Transverse colon (tissue), 4 donors: ENCODE data around the gene TRIM69. TPM values are rescaled to one million over a fixed set of nuclear protein-coding genes. Genes with fewer than 3 reads are reported as not detected.
A peak's percentile ranks its signal among the peaks of the same experiment; 100 is the strongest.
"Not testable (repeated sequence)": the region's sequence is repeated elsewhere in the genome, so short reads cannot be mapped to it uniquely, and the experiment has no call there.

Source experiments
- DNase-seq: peaks from one replicate; pipeline ENCODE4 v3.0.0-alpha.2; 2019
- H3K27ac ChIP-seq, 4 donors: fragments of 200-600 bp; sonication (generic); 2 replicates each; pipeline ENCODE4 v1.5.1; 2016 to 2018; ENCODE audit warnings: inconsistent platforms in 4 of 4
- H3K27me3 ChIP-seq: fragments of 200-600 bp; sonication (generic); 2 replicates; pipeline ENCODE4 v1.5.1; 2017; ENCODE audit warnings: inconsistent platforms
- H3K36me3 ChIP-seq, 4 donors: fragments of 200-600 bp; sonication (generic); 2 replicates each; pipeline ENCODE4 v1.5.1; 2017 to 2019; ENCODE audit warnings: inconsistent platforms in 4 of 4
- H3K4me1 ChIP-seq, 4 donors: fragments of 200-600 bp; sonication (generic); 2 replicates each; pipeline ENCODE4 v1.5.1; 2017 to 2020; ENCODE audit warnings: inconsistent platforms in 4 of 4
- H3K4me3 ChIP-seq, 4 donors: fragments of 200-600 bp; sonication (generic); 1 replicate in 1 of 4; 2 replicates in 3 of 4; pipeline versions ENCODE4 v1.5.1 to v1.6.1; 2017 to 2019; ENCODE audit warnings: inconsistent platforms in 4 of 4
- H3K9me3 ChIP-seq, 2 donors: fragments of 200-600 bp; sonication (generic); 2 replicates each; pipeline ENCODE4 v1.5.1; 2017 to 2019; ENCODE audit warnings: inconsistent platforms in 2 of 2
- EP300 ChIP-seq: sonication (generic); formaldehyde crosslinking; IDR thresholded peaks from one replicate; pipeline ENCODE4 v1.6.1; 2017; ENCODE audit warnings: antibody characterized with exemption, low read depth
- POLR2A ChIP-seq: fragments of 450-650 bp; IDR thresholded peaks from one replicate; pipeline ENCODE4 v1.6.1; 2016; ENCODE audit warnings: antibody characterized with exemption, mild to moderate bottlenecking, moderate library complexity
- POLR2AphosphoS5 ChIP-seq, 3 donors: sonication (generic); formaldehyde crosslinking; IDR thresholded peaks; one replicate each; pipeline ENCODE4 v1.6.1; 2016; ENCODE audit warnings: antibody characterized with exemption in 3 of 3
- WGBS, 2 donors: methylation state at CpG; one replicate each; pipeline ENCODE4 v1.1.5; 2018; ENCODE audit warnings: low coverage in 1 of 2; 5-methylcytosine and 5-hydroxymethylcytosine counted together
- in situ Hi-C, 4 donors: fragments of 200-750 bp; cut with MboI; loops; one replicate each; pipeline versions ENCODE4 v1.15.0 to v1.15.1; 2017; ENCODE audit warnings: low sequenced_read_pairs in 3 of 4, low pct_ligation_motif_present in 1 of 4, low pct_unique_long_range_greater_than_20kb in 1 of 4
- intact Hi-C: fragments of 100-400 bp; cut with DNase I; formaldehyde crosslinking; loops from one replicate; pipeline ENCODE4 v1.15.1; 2023; ENCODE audit warnings: low total_unique reads
- total RNA-seq, 4 donors: library from RNA; depleted of rRNA; stranded (reverse); fragments of >200 nt; gene quantifications; one replicate each; pipeline ENCODE4 v1.1.0, GENCODE V29; 2016
- TF ChIP-seq, protein P1 (sequence below), 5 experiments: fragments of 200-600 bp in 3 of 5; fragments of 450-650 bp in 2 of 5; sonication (generic) in 3 of 5; IDR thresholded peaks; 1 replicate in 2 of 5; 2 replicates in 3 of 5; pipeline ENCODE4 v1.5.1; 2016 to 2017; ENCODE audit warnings: antibody characterized with exemption in 5 of 5, inconsistent platforms in 3 of 5, mild to moderate bottlenecking in 2 of 5, moderate library complexity in 1 of 5

TRIM69 gene
- total RNA-seq, 4 donors from 2014 or later: 5.6 to 17.3 (median 13.7) TPM

DNA sequence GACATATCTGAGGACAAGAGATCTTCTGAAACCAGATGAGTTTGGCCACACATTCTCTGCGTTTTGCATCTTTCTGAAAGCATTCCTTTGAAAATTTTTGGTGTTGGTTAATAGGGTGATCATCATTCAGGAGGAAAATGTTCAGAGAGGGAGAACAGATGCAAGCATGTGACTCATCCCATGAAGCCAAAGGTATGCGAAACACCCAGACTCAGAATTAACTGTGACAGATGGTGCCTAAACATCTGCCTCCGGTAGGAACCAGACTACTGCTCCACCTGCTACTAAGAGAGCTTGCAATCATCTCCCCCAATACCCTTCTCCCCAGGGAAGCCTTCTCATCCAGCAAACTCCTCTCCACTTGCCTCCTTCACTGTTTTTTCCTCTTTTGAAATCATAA lies 46.2 kb downstream of the TRIM69 start:
- no peak for DNase-seq
- intact Hi-C loops (no loop called here), in situ Hi-C loops (no loop called here)
- TF ChIP-seq, protein P1, sequence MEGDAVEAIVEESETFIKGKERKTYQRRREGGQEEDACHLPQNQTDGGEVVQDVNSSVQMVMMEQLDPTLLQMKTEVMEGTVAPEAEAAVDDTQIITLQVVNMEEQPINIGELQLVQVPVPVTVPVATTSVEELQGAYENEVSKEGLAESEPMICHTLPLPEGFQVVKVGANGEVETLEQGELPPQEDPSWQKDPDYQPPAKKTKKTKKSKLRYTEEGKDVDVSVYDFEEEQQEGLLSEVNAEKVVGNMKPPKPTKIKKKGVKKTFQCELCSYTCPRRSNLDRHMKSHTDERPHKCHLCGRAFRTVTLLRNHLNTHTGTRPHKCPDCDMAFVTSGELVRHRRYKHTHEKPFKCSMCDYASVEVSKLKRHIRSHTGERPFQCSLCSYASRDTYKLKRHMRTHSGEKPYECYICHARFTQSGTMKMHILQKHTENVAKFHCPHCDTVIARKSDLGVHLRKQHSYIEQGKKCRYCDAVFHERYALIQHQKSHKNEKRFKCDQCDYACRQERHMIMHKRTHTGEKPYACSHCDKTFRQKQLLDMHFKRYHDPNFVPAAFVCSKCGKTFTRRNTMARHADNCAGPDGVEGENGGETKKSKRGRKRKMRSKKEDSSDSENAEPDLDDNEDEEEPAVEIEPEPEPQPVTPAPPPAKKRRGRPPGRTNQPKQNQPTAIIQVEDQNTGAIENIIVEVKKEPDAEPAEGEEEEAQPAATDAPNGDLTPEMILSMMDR (IDR thresholded peaks at IDR 0.05): no peak
- TF ChIP-seq EP300 (no peak), POLR2AphosphoS5 (IDR thresholded peaks at IDR 0.05) (no peak), POLR2A (no peak)
- no peaks in the 10 kb centered on the region for H3K36me3 ChIP-seq
- H3K27me3 ChIP-seq: no peaks in the 10 kb centered on the region
- H3K27ac ChIP-seq: no peak overlapping the region
- 79 to 92% methylated on average over 2 to 3 of the region's 3 CpGs for WGBS, 2 donors
- no peaks in the 10 kb centered on the region for H3K9me3 ChIP-seq
- H3K4me3 ChIP-seq: no peak overlapping the region
- peaks cover 0 to 5% (median 0%) of the 10 kb centered on the region in 4 donors for H3K4me1 ChIP-seq

DNA sequence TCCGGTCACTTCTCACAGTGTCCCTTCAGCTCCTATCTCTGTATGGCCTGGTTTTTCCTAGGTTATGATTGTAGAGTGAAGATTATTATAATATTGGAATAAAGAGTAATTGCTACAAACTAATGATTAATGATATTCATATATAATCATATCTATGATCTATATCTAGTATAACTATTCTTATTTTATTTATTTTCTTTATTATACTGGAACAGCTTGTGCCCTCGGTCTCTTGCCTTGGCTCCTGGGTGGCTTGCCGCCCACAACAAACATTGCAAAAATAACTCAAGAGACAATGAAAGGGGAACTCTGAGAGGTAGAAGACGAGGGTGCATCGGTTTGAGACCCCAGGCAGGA lies 48.6 kb downstream of the TRIM69 start:
- H3K9me3 ChIP-seq, H3K4me1 ChIP-seq, intact Hi-C loops, H3K36me3 ChIP-seq, H3K27me3 ChIP-seq, DNase-seq, in situ Hi-C loops: not testable (repeated sequence)
- Histone ChIP-seq H3K27ac (peak overlapping the region; percentile 81 to 95 (median 87)), H3K4me3 (peak overlapping the region; percentile 51 to 90 (median 60))
- WGBS, 2 donors: 51 to 70% methylated on average over 4 to 5 of the region's 5 CpGs

DNA sequence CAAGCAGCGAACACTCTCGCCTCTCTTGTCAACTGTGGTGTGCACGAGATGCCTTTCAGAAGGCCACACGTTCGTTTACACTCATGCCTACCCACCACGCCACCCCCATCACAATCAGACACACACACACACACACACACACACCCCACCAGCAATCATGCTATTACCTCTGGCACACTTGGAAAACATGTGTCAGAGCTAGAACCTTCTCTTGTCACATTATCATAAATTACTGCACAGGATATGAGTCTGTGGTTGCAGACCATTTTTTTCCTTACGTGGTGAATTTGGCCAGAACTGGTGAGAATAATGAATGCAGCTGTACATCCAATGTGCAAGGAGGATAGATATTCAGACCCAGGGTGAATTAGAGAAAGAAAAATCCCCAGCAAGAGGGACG lies 52.4 kb downstream of the TRIM69 start:
- H3K27me3 ChIP-seq: no peaks in the 10 kb centered on the region
- H3K27ac ChIP-seq: no peak overlapping the region
- in situ Hi-C loops: no loop called here
- DNase-seq: no peak
- intact Hi-C loops: no loop called here
- H3K9me3 ChIP-seq: no peaks in the 10 kb centered on the region
- H3K4me3 ChIP-seq: no peak overlapping the region
- peaks cover 0 to 5% (median 0%) of the 10 kb centered on the region in 4 donors for H3K4me1 ChIP-seq
- H3K36me3 ChIP-seq: no peaks in the 10 kb centered on the region
- WGBS, 2 donors: 73 to 81% methylated on average over 5 to 8 of the region's 8 CpGs
- no peak for TF ChIP-seq POLR2AphosphoS5 (IDR thresholded peaks at IDR 0.05)
- TF ChIP-seq, protein P1 (IDR thresholded peaks at IDR 0.05): no peak
- no peak for TF ChIP-seq POLR2A
- TF ChIP-seq EP300: no peak

DNA sequence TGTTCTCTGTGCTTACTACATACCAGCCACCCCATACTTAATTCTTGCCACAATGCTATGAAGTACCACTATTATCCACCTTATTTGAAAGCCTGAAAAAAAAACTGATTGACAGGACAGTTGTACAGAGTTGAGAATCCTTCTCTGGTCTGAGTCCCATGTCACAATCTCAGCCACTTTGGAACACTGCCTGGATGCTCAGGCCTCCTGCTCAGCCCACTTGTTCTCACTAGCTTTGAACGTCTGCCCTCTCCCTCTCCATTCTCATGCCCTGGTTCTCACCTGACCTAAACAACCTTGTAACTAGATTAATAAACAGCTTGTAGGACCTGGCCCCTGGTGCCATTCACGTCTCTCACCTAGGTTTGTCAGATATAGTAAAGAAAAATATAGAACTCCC lies 53.9 kb downstream of the TRIM69 start:
- no peak for TF ChIP-seq POLR2AphosphoS5 (IDR thresholded peaks at IDR 0.05)
- TF ChIP-seq EP300: no peak
- TF ChIP-seq POLR2A: no peak
- TF ChIP-seq, protein P1 (IDR thresholded peaks at IDR 0.05): no peak

DNA sequence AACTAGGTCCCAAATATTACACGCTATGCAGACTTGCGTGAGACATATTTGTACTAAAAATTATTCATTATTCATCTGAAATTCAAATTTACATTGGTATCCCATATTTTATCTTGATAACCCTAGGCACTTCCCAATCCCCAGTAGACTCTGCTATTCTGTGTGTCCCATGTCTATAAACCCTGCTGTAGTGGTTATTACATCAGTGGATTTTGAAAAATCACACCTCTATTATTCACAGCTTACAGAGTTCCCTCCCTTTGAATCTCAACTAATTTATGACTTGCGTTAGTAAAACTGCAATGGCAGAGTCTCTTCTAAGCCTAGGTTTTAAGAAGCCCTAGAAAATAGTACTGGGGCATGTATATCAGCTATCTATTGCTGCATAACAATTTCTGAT lies 54.3 kb downstream of the TRIM69 start:
- Histone ChIP-seq H3K27me3 (no peaks in the 10 kb centered on the region), H3K9me3 (no peaks in the 10 kb centered on the region), H3K4me3 (no peak overlapping the region), H3K27ac (no peak overlapping the region), H3K4me1 (no peaks in the 10 kb centered on the region), H3K36me3 (no peaks in the 10 kb centered on the region)
- TF ChIP-seq POLR2AphosphoS5 (IDR thresholded peaks at IDR 0.05) (no peak), EP300 (no peak), POLR2A (no peak)
- TF ChIP-seq, protein P1 (IDR thresholded peaks at IDR 0.05): no peak
- 81 to 95% methylated on average over 3 of the region's 3 CpGs for WGBS, 2 donors
- intact Hi-C loops: no loop called here
- DNase-seq: no peak
- in situ Hi-C loops: no loop called here

More for the DNA sequence above, 53.9 kb downstream of the TRIM69 start:
- Histone ChIP-seq H3K27ac (no peak overlapping the region), H3K4me3 (no peak overlapping the region), H3K4me1 (no peaks in the 10 kb centered on the region), H3K36me3 (no peaks in the 10 kb centered on the region), H3K9me3 (no peaks in the 10 kb centered on the region), H3K27me3 (no peaks in the 10 kb centered on the region)
- DNase-seq: no peak
- in situ Hi-C loops: no loop called here
- intact Hi-C loops: no loop called here
- WGBS, 2 donors: 77% methylated on average over 2 of the region's 2 CpGs
